ENCODE data around the gene UQCRH. TPM values are rescaled to one million over a fixed set of nuclear protein-coding genes. Genes with fewer than 3 reads are reported as not detected.

The UQCRH gene
- total RNA-seq, 1 experiment from 2014 or later = 508 TPM

DNA sequence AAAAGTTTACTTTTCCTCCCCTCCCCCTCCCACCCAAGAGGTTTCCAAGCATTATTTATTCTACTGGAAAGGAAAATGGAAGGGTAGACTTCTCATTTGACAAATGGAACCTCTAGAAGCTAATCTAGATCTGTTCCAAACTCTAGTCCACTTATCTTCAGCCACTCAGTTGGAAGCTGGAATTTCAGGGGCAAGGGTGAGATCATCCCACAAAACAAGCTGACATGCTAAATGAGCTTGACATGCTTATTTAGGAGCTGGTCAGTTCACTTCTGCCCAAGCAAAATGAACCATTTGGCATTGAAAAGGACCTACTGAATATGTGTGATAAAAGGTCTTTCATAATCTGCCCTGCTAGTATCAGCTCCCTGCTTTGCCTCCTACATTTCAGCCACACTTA, 5.1 kb upstream of the UQCRH start:
- no peak overlapping the region for H2BK5ac ChIP-seq (ENCODE audit: insufficient read length, low read length)
- peaks cover 30 to 33% of the 10 kb centered on the region in 2 experiments for H3K4me1 Mint-ChIP-seq
- H2BK20ac ChIP-seq (ENCODE audit: low read depth, low read length, poor library complexity, severe bottlenecking) = no peak overlapping the region
- no peak overlapping the region for H4K5ac ChIP-seq (ENCODE audit: insufficient read length, low read depth, low read length)
- no peak overlapping the region for H2BK12ac ChIP-seq (ENCODE audit: insufficient read length, low read depth, low read length)
- H3K27me3 Mint-ChIP-seq (ENCODE audit: low read depth) = no peaks in the 10 kb centered on the region; the same call in 1 of the 2 replicates
- H4K20me1 ChIP-seq (ENCODE audit: control insufficient read depth, insufficient read depth, insufficient read length) = no peaks in the 10 kb centered on the region
- peaks cover 9% of the 10 kb centered on the region; the same call in 1 of the 2 replicates for H3K79me2 ChIP-seq (ENCODE audit: insufficient read depth, low read length)
- no peak overlapping the region for H3T11ph ChIP-seq (ENCODE audit: low read length)
- H3K23me2 ChIP-seq (ENCODE audit: insufficient read length, low read depth, low read length, poor library complexity, severe bottlenecking) = peaks cover 10% of the 10 kb centered on the region
- H3K4me1 ChIP-seq (ENCODE audit: insufficient read depth, low read length) = no peaks in the 10 kb centered on the region; the same call in 1 of the 2 replicates
- no peak overlapping the region for H3K23ac ChIP-seq (ENCODE audit: insufficient read length, low read depth, low read length)
- H3K27ac Mint-ChIP-seq = peak overlapping the region in 2 of 3 experiments; percentile 22 to 64; a peak in 2 of 7 replicates
- H3K4ac ChIP-seq (ENCODE audit: low read depth, low read length) = no peak overlapping the region
- H3K56ac ChIP-seq (ENCODE audit: insufficient read length, low read depth, low read length) = no peak overlapping the region
- no peak overlapping the region for H3K4me3 Mint-ChIP-seq
- TF ChIP-seq, protein P1, sequence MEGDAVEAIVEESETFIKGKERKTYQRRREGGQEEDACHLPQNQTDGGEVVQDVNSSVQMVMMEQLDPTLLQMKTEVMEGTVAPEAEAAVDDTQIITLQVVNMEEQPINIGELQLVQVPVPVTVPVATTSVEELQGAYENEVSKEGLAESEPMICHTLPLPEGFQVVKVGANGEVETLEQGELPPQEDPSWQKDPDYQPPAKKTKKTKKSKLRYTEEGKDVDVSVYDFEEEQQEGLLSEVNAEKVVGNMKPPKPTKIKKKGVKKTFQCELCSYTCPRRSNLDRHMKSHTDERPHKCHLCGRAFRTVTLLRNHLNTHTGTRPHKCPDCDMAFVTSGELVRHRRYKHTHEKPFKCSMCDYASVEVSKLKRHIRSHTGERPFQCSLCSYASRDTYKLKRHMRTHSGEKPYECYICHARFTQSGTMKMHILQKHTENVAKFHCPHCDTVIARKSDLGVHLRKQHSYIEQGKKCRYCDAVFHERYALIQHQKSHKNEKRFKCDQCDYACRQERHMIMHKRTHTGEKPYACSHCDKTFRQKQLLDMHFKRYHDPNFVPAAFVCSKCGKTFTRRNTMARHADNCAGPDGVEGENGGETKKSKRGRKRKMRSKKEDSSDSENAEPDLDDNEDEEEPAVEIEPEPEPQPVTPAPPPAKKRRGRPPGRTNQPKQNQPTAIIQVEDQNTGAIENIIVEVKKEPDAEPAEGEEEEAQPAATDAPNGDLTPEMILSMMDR (conservative IDR thresholded peaks at IDR 0.05) = no peak
- DNase-seq = no peak
- no peak overlapping the region for H3K14ac ChIP-seq (ENCODE audit: insufficient read depth, low read length)
- H3K9me3 ChIP-seq (ENCODE audit: control insufficient read depth, low read depth, low read length) = no peaks in the 10 kb centered on the region
- no peak overlapping the region for H4K8ac ChIP-seq (replicated peaks; ENCODE audit: insufficient read length, low read depth, low read length)
- H3K27me3 ChIP-seq (ENCODE audit: insufficient read depth, low read length) = no peaks in the 10 kb centered on the region
- no peak overlapping the region for H4K91ac ChIP-seq (ENCODE audit: insufficient read length, low read depth, low read length)
- H2AFZ ChIP-seq (ENCODE audit: low read length) = no peak overlapping the region
- H3K4me2 ChIP-seq (ENCODE audit: insufficient read depth, insufficient read length, low read length) = peak overlapping the region; percentile 9
- no peaks in the 10 kb centered on the region for H3K9me3 Mint-ChIP-seq
- H2AK5ac ChIP-seq (ENCODE audit: insufficient read length, low read length) = no peak overlapping the region
- peaks cover 4% of the 10 kb centered on the region for H3K79me1 ChIP-seq (ENCODE audit: insufficient read depth, low read depth, low read length, poor library complexity, severe bottlenecking)
- H2BK15ac ChIP-seq (ENCODE audit: low read depth, low read length) = no peak overlapping the region
- peaks cover 20 to 34% (median 32%) of the 10 kb centered on the region in 3 experiments for H3K36me3 Mint-ChIP-seq (ENCODE audit: insufficient read depth in 1 of 3, low read depth in 3 of 3)
- H3K18ac ChIP-seq (ENCODE audit: insufficient read length, low read depth, low read length) = no peak overlapping the region
- H3K9ac ChIP-seq (ENCODE audit: extremely low read depth, insufficient read length, low read length) = no peak overlapping the region
- no peak overlapping the region for H2BK120ac ChIP-seq (ENCODE audit: low read depth, low read length, poor library complexity, severe bottlenecking)
- H3K27ac ChIP-seq (ENCODE audit: insufficient read length, low read depth, low read length) = peak overlapping the region; percentile 22
